WI38 (cell line): ENCODE results near the gene PLA2G7.

Experiments
- H3K4me3 ChIP-seq: 2 replicates; pipeline ENCODE4 v1.5.1; 2011; ENCODE audit warnings: low read depth, mild to moderate bottlenecking, control low read depth, low read length
- TF ChIP-seq, protein P1 (sequence below): IDR thresholded peaks from 2 replicates; pipeline ENCODE4 v1.5.1; 2012; ENCODE audit warnings: low read depth, mild to moderate bottlenecking, control low read depth, low read length

Gene PLA2G7

DNA sequence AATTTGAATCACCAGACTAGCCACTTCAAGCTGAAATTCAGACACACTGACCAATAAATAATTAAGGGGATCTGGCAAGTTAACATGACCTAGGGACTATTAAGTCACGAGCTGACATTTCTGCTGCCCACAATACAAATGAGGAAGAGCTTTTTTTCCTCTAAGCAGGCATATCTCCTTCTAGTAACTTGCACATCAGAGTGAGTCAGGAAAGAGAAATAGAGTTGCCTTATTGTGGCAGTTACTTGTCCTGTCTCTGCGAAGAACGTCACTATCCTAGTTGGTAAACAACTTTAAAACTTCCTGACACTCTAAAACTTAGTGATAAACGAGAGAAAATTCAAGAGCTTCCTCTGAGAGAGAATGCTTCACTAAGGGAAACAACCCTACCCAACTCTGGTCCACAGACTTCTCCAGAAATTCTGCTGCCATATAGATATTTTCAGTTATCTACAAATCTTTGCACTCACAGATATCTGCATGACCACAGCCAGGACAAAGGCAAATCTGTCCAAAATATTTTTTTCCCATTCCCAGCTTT, 4.2 kb downstream of the PLA2G7 start:
- no peak overlapping the region for H3K4me3 ChIP-seq
- TF ChIP-seq, protein P1, sequence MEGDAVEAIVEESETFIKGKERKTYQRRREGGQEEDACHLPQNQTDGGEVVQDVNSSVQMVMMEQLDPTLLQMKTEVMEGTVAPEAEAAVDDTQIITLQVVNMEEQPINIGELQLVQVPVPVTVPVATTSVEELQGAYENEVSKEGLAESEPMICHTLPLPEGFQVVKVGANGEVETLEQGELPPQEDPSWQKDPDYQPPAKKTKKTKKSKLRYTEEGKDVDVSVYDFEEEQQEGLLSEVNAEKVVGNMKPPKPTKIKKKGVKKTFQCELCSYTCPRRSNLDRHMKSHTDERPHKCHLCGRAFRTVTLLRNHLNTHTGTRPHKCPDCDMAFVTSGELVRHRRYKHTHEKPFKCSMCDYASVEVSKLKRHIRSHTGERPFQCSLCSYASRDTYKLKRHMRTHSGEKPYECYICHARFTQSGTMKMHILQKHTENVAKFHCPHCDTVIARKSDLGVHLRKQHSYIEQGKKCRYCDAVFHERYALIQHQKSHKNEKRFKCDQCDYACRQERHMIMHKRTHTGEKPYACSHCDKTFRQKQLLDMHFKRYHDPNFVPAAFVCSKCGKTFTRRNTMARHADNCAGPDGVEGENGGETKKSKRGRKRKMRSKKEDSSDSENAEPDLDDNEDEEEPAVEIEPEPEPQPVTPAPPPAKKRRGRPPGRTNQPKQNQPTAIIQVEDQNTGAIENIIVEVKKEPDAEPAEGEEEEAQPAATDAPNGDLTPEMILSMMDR, result no peak

DNA sequence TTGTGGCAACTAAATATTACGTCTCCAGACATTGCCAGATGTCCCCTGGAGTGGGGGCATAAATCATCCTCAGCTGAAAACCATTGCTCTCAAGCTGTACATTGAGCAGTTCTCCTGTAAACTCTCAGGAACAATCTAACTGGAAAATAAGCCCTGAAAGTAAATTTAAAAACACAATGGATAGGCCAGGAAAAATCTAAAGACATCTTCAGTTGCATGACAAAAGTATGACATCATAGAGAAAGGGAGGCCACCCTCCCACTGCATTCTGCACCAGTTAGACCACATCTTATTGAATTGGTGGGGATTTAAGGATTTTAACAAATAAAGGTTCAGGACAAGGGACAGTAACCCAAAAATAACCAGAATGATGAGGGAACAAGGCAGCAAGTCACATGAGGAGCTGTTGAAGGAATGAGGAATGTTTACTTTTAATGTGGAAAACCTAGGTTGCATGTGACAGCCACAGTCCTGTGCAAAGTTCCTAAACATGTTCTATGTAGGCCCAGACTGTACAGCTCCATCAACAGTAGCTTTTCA, 5.3 kb downstream of the PLA2G7 start:
- H3K4me3 ChIP-seq, result no peak overlapping the region
- TF ChIP-seq, protein P1, result no peak

DNA sequence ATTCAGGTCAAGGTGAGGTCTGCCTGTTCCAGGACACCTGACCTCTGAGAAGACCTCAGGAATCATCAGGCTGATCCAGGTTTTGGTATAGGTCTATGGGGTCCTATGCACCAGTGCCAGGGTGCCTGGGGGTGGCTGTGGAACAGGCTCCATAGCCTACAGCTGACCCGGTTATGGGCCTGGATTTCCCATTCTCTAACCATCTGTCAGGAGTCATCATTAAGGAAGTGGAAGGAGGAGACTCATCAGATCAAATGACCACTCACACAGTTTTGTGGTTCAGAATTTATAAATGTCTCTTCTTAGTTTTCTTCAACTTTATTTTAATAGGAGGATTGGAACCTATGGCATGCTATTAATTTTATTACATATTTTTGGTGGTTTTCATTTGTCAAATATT, 14.8 kb downstream of the PLA2G7 start:
- TF ChIP-seq, protein P1, result no peak
- no peak overlapping the region for H3K4me3 ChIP-seq

DNA sequence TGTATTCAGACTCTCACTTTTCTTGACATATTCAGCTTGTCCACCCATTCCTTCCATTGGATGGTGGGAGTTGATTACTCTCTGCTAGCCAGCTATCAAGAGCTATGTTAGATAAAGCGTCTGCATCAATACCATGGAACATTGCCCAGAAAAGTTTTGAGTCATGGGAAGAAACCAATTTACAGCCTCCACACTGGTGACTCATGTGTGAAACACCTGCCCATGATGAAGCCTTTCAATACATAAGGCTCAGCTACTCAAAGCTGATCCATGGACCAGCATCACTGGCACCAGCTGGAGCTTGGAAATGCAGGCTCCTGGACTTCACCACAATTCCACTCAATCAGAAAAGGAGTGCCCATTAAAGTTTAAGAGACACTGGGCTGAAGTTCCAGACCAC, 16.1 kb downstream of the PLA2G7 start:
- TF ChIP-seq, protein P1, result no peak
- H3K4me3 ChIP-seq, result no peak overlapping the region

DNA sequence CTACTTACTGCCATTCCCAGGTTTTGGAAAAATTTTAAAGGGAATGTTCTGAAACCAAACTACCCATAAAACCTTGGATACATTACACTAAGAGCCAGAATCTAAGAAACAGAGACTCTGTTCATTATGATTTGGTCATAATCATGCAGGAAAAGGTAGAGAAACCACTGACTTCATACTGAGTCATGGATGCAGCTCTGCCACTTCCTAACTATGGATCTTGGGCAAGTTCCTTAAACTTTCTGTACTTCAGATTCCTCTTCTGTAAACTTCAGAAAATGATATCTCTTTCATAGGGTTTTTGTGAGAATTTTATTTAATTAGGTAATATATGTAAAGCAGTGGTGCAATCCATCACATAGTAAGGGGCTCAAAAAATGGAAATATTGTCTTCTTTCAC, 20.0 kb downstream of the PLA2G7 start:
- H3K4me3 ChIP-seq, result no peak overlapping the region
- TF ChIP-seq, protein P1, result no peak

DNA sequence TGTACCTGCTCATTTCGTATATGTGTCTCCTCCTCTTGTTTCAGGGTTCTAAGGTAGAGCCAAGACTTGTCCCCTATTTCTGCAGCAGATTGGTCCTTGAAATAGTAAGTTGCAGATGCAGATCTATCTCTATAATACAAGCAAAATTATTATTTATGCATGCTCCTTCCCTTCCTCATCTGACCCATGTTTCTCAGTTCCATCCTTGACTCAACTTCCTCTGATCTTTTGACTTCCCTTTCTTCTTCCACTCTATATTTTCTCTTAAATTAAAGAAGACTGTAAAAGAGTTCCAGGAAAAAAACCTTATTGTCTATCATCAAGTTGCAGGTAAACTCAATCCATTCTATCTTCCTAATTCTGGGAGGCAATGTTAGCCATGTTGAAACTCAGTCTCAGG, 23.7 kb downstream of the PLA2G7 start:
- no peak overlapping the region for H3K4me3 ChIP-seq
- TF ChIP-seq, protein P1, result no peak

DNA sequence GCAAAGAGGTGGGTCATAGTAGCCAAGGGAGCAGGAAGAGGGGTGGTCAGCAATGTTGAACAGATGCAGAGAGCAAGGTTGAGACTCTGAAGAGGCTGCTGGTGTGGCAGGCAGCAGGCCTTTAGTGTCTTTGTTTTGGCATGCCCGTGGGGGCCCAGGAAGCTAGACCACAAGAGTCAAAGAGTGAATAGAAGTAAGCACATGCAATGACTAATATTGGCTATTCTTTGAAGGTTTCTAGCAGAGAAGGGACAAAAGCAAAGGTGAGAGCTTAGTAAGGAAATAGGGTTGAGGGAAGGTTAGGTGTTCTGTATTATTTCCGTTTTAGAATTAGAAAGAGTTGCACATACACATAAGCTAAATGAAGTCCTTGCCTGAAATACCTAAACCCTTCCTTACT, 28.7 kb downstream of the PLA2G7 start:
- TF ChIP-seq, protein P1, result no peak
- H3K4me3 ChIP-seq, result no peak overlapping the region
